ENCODE results near the gene GRK3. TPM values are rescaled to one million over a fixed set of nuclear protein-coding genes. Genes with fewer than 3 reads are reported as not detected.

Gene GRK3
- total RNA-seq, 4 donors from 2014 or later: 2.0 to 12.4 (median 3.6) TPM

- Histone ChIP-seq H3K4me3 (no peak overlapping the region), H3K9me3 (no peaks in the 10 kb centered on the region), H3K36me3 (no peaks in the 10 kb centered on the region), H3K27me3 (no peaks in the 10 kb centered on the region), H3K4me1 (no peaks in the 10 kb centered on the region), H3K27ac (no peak overlapping the region)
- TF ChIP-seq POLR2A (IDR thresholded peaks at IDR 0.05) (no peak), CTCF (IDR thresholded peaks at IDR 0.05) (no peak)
- no peak for DNase-seq
Measured at GRCh38 chr22:25542720-25543402, 21.6 kb upstream of the GRK3 start.

- Histone ChIP-seq H3K4me3 (no peak overlapping the region), H3K36me3 (no peaks in the 10 kb centered on the region), H3K27ac (no peak overlapping the region), H3K27me3 (no peaks in the 10 kb centered on the region), H3K4me1 (no peaks in the 10 kb centered on the region), H3K9me3 (no peaks in the 10 kb centered on the region)
- TF ChIP-seq POLR2A (IDR thresholded peaks at IDR 0.05) (no peak), CTCF (IDR thresholded peaks at IDR 0.05) (no peak)
- no peak for DNase-seq
Measured at GRCh38 chr22:25545146-25545545, 19.3 kb upstream of the GRK3 start.

- Histone ChIP-seq H3K9me3 (no peaks in the 10 kb centered on the region), H3K27ac (no peak overlapping the region), H3K4me1 (no peaks in the 10 kb centered on the region), H3K27me3 (no peaks in the 10 kb centered on the region), H3K4me3 (no peak overlapping the region), H3K36me3 (no peaks in the 10 kb centered on the region)
- DNase-seq: no peak
- TF ChIP-seq CTCF (IDR thresholded peaks at IDR 0.05) (no peak), POLR2A (IDR thresholded peaks at IDR 0.05) (no peak)
Measured at GRCh38 chr22:25545672-25546071, 18.8 kb upstream of the GRK3 start.

- Histone ChIP-seq H3K9me3 (no peaks in the 10 kb centered on the region), H3K27me3 (no peaks in the 10 kb centered on the region), H3K4me1 (no peaks in the 10 kb centered on the region), H3K27ac (no peak overlapping the region), H3K36me3 (no peaks in the 10 kb centered on the region), H3K4me3 (no peak overlapping the region)
- no peak for DNase-seq
- no peak for TF ChIP-seq CTCF (IDR thresholded peaks at IDR 0.05)
- no peak for TF ChIP-seq POLR2A (IDR thresholded peaks at IDR 0.05)
Measured at GRCh38 chr22:25546242-25546641, 18.2 kb upstream of the GRK3 start.

- Histone ChIP-seq H3K4me1 (no peaks in the 10 kb centered on the region), H3K9me3 (no peaks in the 10 kb centered on the region), H3K36me3 (no peaks in the 10 kb centered on the region), H3K4me3 (no peak overlapping the region), H3K27me3 (no peaks in the 10 kb centered on the region), H3K27ac (no peak overlapping the region)
- no peak for TF ChIP-seq CTCF (IDR thresholded peaks at IDR 0.05)
- no peak for TF ChIP-seq POLR2A (IDR thresholded peaks at IDR 0.05)
- no peak for DNase-seq
Measured at GRCh38 chr22:25546751-25547150, 17.7 kb upstream of the GRK3 start.

All from Peyer's patch (tissue), 4 donors.